Myocyte (in vitro differentiated cells): ENCODE data around the gene SYNRG. TPM values are rescaled to one million over a fixed set of nuclear protein-coding genes. Genes with fewer than 3 reads are reported as not detected.
A peak's percentile ranks its signal among the peaks of the same experiment; 100 is the strongest.

Source experiments
- DNase-seq: peaks from one replicate; pipeline ENCODE4 v3.0.0-alpha.2; 2012; ENCODE audit warnings: low read depth
- total RNA-seq: library from RNA; depleted of rRNA; stranded (reverse); fragments of >200 nt; gene quantifications from 2 replicates; pipeline ENCODE4 v1.2.3, GENCODE V29; 2014

Gene SYNRG
- total RNA-seq, 1 donor from 2014 or later: 9.0 TPM

- DNase-seq: no peak
These were observed 4.7 kb downstream of the SYNRG start for GRCh38 chr17:37604556-37604955.

GRCh38 chr17:37598145-37598544 is 11.1 kb downstream of the SYNRG start:
- DNase-seq: no peak

- DNase-seq: no peak
These were observed 16.9 kb downstream of the SYNRG start for GRCh38 chr17:37592291-37592690.

GRCh38 chr17:37585066-37585465 is 24.2 kb downstream of the SYNRG start:
- DNase-seq: no peak

GRCh38 chr17:37576281-37576680 is 32.9 kb downstream of the SYNRG start:
- DNase-seq: no peak

GRCh38 chr17:37574427-37574826 is 34.8 kb downstream of the SYNRG start:
- DNase-seq: no peak

- peak; percentile 15 for DNase-seq
These were observed 37.5 kb downstream of the SYNRG start for GRCh38 chr17:37571674-37572073.

- DNase-seq: peak; percentile 30
These were observed 38.6 kb downstream of the SYNRG start for GRCh38 chr17:37570527-37571093.

- no peak for DNase-seq
These were observed 40.7 kb downstream of the SYNRG start for GRCh38 chr17:37568350-37569053.

- DNase-seq: no peak
These were observed 41.7 kb downstream of the SYNRG start for GRCh38 chr17:37567538-37567937.

GRCh38 chr17:37567137-37567536 is 42.1 kb downstream of the SYNRG start:
- no peak for DNase-seq

GRCh38 chr17:37564252-37564651 is 45.0 kb downstream of the SYNRG start:
- DNase-seq: no peak

GRCh38 chr17:37562016-37562745 is 47.0 kb downstream of the SYNRG start:
- no peak for DNase-seq

- no peak for DNase-seq
These were observed 50.9 kb downstream of the SYNRG start for GRCh38 chr17:37558299-37558698.

GRCh38 chr17:37557482-37557881 is 51.7 kb downstream of the SYNRG start:
- no peak for DNase-seq

GRCh38 chr17:37555386-37555785 is 53.8 kb downstream of the SYNRG start:
- no peak for DNase-seq

GRCh38 chr17:37553401-37553966 is 55.7 kb downstream of the SYNRG start:
- peak; percentile 13 for DNase-seq

GRCh38 chr17:37551788-37552187 is 57.4 kb downstream of the SYNRG start:
- DNase-seq: no peak

GRCh38 chr17:37547986-37548385 is 61.2 kb downstream of the SYNRG start:
- DNase-seq: peak; percentile 29

GRCh38 chr17:37546302-37546701 is 62.9 kb downstream of the SYNRG start:
- no peak for DNase-seq

- no peak for DNase-seq
These were observed 63.7 kb downstream of the SYNRG start for GRCh38 chr17:37545486-37545885.

- no peak for DNase-seq
These were observed 65.6 kb downstream of the SYNRG start for GRCh38 chr17:37543637-37544052.
